ENCODE measurements around the gene COX10.

Gene COX10

DNA sequence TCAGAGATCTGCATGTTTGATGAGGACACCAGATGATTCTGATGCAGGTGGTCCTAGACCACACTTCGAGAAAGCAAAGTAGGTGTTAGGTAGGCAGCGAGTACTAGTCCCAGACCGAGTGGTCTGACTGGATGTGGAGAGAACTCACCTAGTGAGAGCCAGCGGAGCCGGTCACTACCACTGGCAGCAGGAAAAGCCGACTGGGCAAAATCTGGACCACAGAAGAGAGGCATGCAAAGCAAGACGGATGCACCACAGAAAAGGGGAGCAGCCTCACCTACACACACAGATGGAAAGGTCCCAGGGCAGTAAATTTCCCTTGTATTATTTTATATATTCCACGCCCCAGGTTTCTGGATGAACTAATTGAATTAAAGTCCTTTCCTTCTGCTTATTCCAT, 13.5 kb downstream of the COX10 start:
- DNase-seq (ENCODE audit: low read depth, low spot score) = no peak
- Histone ChIP-seq H3K27ac (no peak overlapping the region), H3K9ac (ENCODE audit: insufficient read length) (no peak overlapping the region), H3K36me3 (ENCODE audit: insufficient read depth, low read length) (peaks cover 14% of the 10 kb centered on the region; the same call in 1 of the 2 replicates), H3K9me3 (ENCODE audit: low read depth, low read length) (no peaks in the 10 kb centered on the region), H3K4me3 (no peak overlapping the region)
- TF ChIP-seq FOXP2 (optimal IDR thresholded peaks at IDR 0.05; ENCODE audit: control extremely low read depth, extremely low read length, insufficient read depth) (no peak), POLR2AphosphoS5 (IDR thresholded peaks at IDR 0.05; ENCODE audit: borderline replicate concordance, low read depth, low read length) (no peak), EZH2 (IDR thresholded peaks at IDR 0.05) (no peak)

DNA sequence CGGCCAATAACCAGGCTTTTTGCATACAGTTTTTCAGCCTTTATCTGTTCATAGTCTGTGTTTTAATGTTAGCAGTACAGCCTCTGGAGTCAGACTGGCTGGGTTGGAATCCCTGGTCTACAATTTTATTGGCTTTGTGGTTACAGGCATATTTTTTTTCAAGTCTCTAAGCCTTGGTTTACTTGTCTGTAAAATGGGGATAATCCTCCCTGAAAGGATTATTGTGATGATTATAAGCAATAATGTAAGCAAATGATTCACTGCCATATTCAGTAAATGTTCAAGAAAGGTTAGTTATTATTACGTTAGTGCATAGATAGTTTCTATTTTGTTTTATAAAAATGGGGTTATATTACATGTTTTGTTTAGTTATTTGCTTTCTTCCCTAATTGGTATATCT, 15.7 kb downstream of the COX10 start:
- no peaks in the 10 kb centered on the region; the same call in 1 of the 2 replicates for H3K36me3 ChIP-seq (ENCODE audit: insufficient read depth, low read length)
- no peak overlapping the region for H3K9ac ChIP-seq (ENCODE audit: insufficient read length)
- TF ChIP-seq FOXP2 (optimal IDR thresholded peaks at IDR 0.05; ENCODE audit: control extremely low read depth, extremely low read length, insufficient read depth) = no peak
- no peak overlapping the region for H3K27ac ChIP-seq
- H3K9me3 ChIP-seq (ENCODE audit: low read depth, low read length) = no peaks in the 10 kb centered on the region
- H3K4me3 ChIP-seq = no peak overlapping the region
- DNase-seq (ENCODE audit: low read depth, low spot score) = no peak

DNA sequence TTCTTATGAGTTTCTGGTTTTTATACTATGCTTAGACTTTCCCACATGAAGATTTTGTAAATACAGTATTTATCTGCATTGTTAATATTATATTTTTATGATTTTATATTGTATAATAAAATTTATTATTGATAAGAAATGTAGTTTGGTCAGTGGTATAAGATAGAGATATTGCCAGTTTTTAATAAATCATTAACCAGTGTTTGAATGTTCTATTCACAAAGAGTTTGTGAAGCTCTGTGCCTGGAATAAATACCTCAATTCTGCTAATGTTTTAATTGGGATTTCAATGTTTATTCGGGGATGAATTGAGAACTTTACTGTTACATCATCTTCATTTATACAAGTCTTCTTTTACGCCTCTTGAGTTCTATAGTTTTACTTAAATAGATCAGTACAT, 16.9 kb downstream of the COX10 start:
- no peak overlapping the region for H3K4me3 ChIP-seq

DNA sequence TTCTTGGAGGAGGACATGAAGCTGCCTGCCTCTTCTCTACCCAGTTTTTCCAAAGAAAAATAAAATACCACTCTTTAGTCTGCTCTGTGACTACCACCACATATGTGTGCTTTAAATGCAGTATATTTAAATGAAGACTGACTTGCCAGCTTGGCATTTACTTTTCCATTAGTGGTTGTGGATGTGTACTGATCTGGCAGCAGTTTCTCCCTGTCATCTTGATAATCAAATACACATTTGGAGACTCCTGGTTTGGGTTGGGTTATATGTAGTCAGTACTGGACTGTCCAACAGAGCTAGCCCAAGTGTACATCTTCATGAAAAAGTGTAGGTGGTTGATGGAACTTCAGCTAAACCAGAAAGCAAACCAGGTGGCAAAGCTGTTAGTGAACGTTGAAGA, 19.9 kb downstream of the COX10 start:
- no peak overlapping the region for H3K27ac ChIP-seq
- H3K9me3 ChIP-seq (ENCODE audit: low read depth, low read length) = no peaks in the 10 kb centered on the region
- H3K36me3 ChIP-seq (ENCODE audit: insufficient read depth, low read length) = no peaks in the 10 kb centered on the region; the same call in 1 of the 2 replicates
- H3K9ac ChIP-seq (ENCODE audit: insufficient read length) = no peak overlapping the region
- H3K4me3 ChIP-seq = no peak overlapping the region
- TF ChIP-seq EZH2 (IDR thresholded peaks at IDR 0.05) (no peak), POLR2AphosphoS5 (IDR thresholded peaks at IDR 0.05; ENCODE audit: borderline replicate concordance, low read depth, low read length) (no peak), FOXP2 (optimal IDR thresholded peaks at IDR 0.05; ENCODE audit: control extremely low read depth, extremely low read length, insufficient read depth) (no peak)
- no peak for DNase-seq (ENCODE audit: low read depth, low spot score)

More for the DNA sequence above, 16.9 kb downstream of the COX10 start:
- Histone ChIP-seq H3K36me3 (ENCODE audit: insufficient read depth, low read length) (no peaks in the 10 kb centered on the region; the same call in 1 of the 2 replicates), H3K27ac (no peak overlapping the region), H3K9me3 (ENCODE audit: low read depth, low read length) (no peaks in the 10 kb centered on the region), H3K9ac (ENCODE audit: insufficient read length) (no peak overlapping the region)
- no peak for DNase-seq (ENCODE audit: low read depth, low spot score)
- TF ChIP-seq POLR2AphosphoS5 (IDR thresholded peaks at IDR 0.05; ENCODE audit: borderline replicate concordance, low read depth, low read length) = no peak
- TF ChIP-seq EZH2 (IDR thresholded peaks at IDR 0.05) = no peak
- TF ChIP-seq FOXP2 (optimal IDR thresholded peaks at IDR 0.05; ENCODE audit: control extremely low read depth, extremely low read length, insufficient read depth) = no peak

DNA sequence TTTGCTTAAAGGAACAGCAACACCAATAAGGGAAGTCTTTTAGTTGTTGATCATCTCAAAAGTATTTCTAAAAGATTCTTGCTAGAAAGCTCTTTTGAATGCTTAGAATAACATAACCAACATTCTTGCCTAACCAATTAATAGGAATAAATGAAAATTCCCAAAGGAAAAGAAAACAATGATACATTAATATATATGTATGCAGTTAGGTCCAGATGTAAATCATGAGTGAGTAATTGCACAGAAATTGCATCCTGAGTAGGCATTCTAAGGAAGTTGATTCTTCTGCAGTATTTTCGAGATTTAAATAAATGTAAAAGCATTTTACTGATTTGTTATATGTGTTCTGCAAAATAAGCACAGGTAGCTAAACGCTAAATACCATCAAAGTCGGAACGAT, 22.1 kb downstream of the COX10 start:
- Histone ChIP-seq H3K36me3 (ENCODE audit: insufficient read depth, low read length) (no peaks in the 10 kb centered on the region; the same call in 1 of the 2 replicates), H3K9me3 (ENCODE audit: low read depth, low read length) (no peaks in the 10 kb centered on the region), H3K9ac (ENCODE audit: insufficient read length) (no peak overlapping the region), H3K27ac (no peak overlapping the region), H3K4me3 (no peak overlapping the region)
- no peak for TF ChIP-seq EZH2 (IDR thresholded peaks at IDR 0.05)
- no peak for TF ChIP-seq POLR2AphosphoS5 (IDR thresholded peaks at IDR 0.05; ENCODE audit: borderline replicate concordance, low read depth, low read length)
- TF ChIP-seq FOXP2 (optimal IDR thresholded peaks at IDR 0.05; ENCODE audit: control extremely low read depth, extremely low read length, insufficient read depth) = no peak
- no peak for DNase-seq (ENCODE audit: low read depth, low spot score)

DNA sequence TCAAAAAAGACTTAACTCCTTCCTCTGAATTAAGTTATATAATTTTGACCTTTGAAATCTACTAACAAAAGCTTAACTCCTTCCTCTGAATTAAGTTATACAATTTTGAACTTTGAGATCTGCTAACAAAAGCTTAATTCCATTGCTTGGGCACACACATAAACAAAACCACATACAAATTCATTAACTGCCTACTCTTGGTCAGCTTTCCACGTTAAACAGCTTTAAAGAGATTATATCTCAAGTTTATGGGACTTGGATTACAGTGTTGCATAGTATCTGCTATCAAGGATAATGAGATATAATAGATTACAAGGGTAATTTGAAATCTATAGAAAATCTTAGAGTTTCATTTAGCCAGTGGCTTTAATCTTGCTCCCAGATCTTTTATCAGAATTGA, 23.5 kb downstream of the COX10 start:
- TF ChIP-seq POLR2AphosphoS5 (IDR thresholded peaks at IDR 0.05; ENCODE audit: borderline replicate concordance, low read depth, low read length) = no peak
- no peak for TF ChIP-seq FOXP2 (optimal IDR thresholded peaks at IDR 0.05; ENCODE audit: control extremely low read depth, extremely low read length, insufficient read depth)
- TF ChIP-seq EZH2 (IDR thresholded peaks at IDR 0.05) = no peak
- no peak for DNase-seq (ENCODE audit: low read depth, low spot score)
- H3K4me3 ChIP-seq = no peak overlapping the region

DNA sequence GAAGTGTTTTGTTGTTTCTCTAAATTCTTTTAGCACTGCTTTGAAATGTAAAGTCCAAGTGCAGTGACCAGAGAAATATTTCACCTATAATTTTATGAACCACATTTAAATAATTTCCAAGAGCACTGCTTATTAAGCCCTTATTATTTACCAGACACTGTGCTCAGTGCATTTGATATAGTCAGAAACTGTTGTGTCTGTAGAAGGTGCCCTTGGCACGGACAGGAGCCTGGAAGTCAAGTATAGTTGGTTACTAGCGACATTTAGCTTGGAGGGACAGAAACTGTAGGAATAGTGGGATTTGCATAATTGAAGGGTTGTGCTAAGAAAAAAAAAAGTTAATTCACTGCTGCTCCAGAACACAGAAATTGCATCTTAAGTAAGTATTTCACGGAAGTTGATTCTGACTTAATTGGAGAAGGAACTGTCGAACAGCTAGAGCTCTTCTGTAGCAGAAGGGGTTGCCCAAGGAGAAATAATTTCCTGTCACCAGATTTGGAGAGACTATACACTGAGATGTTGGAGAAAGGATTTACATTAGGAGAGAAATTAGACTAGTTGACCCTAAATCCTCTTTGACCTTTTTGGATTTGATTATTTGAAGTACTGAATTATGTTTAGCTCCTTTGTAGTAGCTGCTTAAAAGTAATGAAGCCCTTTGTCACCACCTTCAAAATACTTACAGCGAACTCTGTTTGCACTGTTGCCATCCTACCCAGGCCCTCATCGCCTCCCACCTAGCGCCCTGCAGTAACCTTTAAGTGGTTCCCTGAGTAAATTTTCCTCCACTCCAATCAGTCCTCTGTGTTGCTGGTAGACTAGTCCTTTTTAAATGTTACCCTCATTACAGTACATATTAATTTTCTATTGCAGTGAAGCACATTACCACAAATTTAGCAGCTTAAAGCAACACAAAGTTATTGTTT, 25.6 kb downstream of the COX10 start:
- Histone ChIP-seq H3K9ac (ENCODE audit: insufficient read length) (no peak overlapping the region), H3K4me3 (peak overlapping the region; percentile 12), H3K36me3 (ENCODE audit: insufficient read depth, low read length) (no peaks in the 10 kb centered on the region), H3K9me3 (ENCODE audit: low read depth, low read length) (no peaks in the 10 kb centered on the region), H3K27ac (no peak overlapping the region)
- TF ChIP-seq POLR2AphosphoS5 (IDR thresholded peaks at IDR 0.05; ENCODE audit: borderline replicate concordance, low read depth, low read length) = no peak
- no peak for TF ChIP-seq FOXP2 (optimal IDR thresholded peaks at IDR 0.05; ENCODE audit: control extremely low read depth, extremely low read length, insufficient read depth)
- TF ChIP-seq EZH2 (IDR thresholded peaks at IDR 0.05) = no peak
- no peak for DNase-seq (ENCODE audit: low read depth, low spot score)

More for the DNA sequence above, 23.5 kb downstream of the COX10 start:
- H3K9me3 ChIP-seq (ENCODE audit: low read depth, low read length) = no peaks in the 10 kb centered on the region
- H3K27ac ChIP-seq = no peak overlapping the region
- peak overlapping the region; percentile 20 for H3K9ac ChIP-seq (ENCODE audit: insufficient read length)
- H3K36me3 ChIP-seq (ENCODE audit: insufficient read depth, low read length) = no peaks in the 10 kb centered on the region

DNA sequence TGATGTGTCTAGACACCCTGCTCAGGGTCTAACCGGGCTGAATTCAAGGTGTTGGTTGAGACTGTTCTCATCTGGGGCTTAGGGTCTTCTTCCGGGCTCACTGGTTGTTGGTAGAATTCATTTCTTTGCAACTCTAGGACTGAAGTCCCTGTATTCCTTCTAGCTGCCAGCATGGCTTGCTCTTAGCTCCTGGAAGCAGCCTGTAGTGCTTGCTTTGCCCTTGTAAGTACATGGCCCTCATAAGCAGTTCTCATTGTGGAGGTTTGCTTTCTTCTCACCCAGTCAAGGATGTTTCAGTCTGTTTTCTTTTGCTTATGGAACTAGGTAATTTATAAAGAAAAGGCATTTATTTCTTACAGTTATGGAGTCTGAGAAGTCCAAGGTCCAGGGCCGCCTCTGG, 26.3 kb downstream of the COX10 start:
- H3K4me3 ChIP-seq = no peak overlapping the region
- TF ChIP-seq FOXP2 (optimal IDR thresholded peaks at IDR 0.05; ENCODE audit: control extremely low read depth, extremely low read length, insufficient read depth) = no peak
- no peak for TF ChIP-seq POLR2AphosphoS5 (IDR thresholded peaks at IDR 0.05; ENCODE audit: borderline replicate concordance, low read depth, low read length)
- TF ChIP-seq EZH2 (IDR thresholded peaks at IDR 0.05) = no peak

More for the DNA sequence above, 26.3 kb downstream of the COX10 start:
- Histone ChIP-seq H3K36me3 (ENCODE audit: insufficient read depth, low read length) (no peaks in the 10 kb centered on the region), H3K9me3 (ENCODE audit: low read depth, low read length) (no peaks in the 10 kb centered on the region), H3K9ac (ENCODE audit: insufficient read length) (no peak overlapping the region), H3K27ac (no peak overlapping the region)
- DNase-seq (ENCODE audit: low read depth, low spot score) = no peak

Measured in SK-N-MC (cell line).